Fibroblast of peridontal ligament (primary cell): Measurements from ENCODE around the gene SORCS2.
A peak's percentile ranks its signal among the peaks of the same experiment; 100 is the strongest.

ENCODE experiments used
- DNase-seq: peaks from one replicate; pipeline ENCODE4 v3.0.0-alpha.2; 2010; ENCODE audit errors: extremely low read depth

The SORCS2 gene

DNA sequence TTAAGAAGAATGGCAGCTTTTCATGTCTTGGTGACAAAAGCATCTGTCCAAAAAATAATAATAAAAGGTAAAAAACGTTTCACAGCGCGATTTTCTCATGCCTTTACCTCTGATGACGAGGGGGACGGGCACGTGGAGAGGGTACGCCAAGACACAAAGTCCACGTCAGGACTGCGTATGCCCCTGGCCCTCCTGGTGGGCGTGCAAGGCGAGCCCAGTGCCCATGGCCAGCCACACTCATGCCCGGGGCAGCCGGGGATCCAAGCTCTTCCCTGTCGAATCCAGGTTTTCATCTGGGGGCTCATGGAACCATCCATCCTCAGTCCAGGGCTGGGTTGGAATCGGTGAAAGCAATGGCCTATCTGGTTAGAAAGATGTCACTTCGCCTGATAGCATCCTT, 570.8 kb downstream of the SORCS2 start:
- no peak for DNase-seq

DNA sequence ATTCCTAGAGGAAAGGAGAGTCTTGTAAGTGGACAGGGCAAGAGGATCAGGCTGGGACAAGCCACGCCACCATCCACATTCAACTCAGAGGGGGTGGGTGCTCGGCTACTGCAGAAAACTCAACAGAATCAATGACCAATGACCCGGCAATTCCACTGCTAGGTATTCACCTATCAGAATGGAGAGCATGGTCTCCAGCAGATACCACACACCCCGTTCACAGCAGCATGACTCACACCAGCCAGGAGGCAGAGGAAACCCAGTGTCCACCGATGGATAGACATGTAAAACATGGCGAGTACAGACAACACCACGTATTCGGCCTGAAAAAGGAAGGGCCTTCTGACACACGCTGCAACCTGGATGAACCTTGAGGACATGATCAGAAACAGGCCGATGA, 571.5 kb downstream of the SORCS2 start:
- DNase-seq = no peak

DNA sequence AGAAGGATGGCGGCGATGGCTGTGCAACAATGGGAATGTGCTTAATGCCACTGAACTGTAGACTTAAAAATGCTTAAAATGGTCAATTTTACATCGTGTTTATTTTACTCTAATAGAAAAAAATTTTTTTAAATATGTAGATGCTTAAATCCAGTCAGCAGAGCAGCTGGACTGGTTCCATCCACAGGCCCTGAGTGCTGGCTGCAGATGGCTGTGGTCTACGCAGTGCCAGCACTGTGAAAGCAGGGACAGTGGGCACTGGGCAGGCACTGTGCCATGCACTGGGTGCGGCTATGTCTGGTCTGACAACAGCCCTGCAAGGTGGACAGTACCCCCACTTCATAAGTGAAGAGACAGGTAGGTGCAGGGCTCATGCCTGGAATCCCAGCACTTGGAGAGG, 572.1 kb downstream of the SORCS2 start:
- DNase-seq = no peak

DNA sequence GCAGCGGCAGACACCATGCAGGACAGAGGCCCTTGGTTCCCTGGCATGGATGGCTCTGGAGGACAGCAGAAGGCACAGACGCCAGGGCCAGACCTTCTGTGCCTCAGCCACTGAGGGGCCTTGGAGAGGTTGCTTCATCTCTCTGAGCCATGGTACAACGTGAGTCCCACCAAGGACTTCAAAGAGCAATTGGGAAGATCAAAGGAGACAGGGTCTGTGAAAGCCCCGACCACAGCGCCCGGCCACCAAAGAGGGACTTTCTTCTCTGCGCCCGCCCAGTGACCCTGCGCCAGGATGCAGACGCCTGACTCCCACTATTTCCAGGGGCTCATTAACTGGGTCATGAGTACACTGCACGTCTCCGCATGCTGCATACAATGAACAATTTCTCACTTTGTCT, 573.3 kb downstream of the SORCS2 start:
- no peak for DNase-seq

DNA sequence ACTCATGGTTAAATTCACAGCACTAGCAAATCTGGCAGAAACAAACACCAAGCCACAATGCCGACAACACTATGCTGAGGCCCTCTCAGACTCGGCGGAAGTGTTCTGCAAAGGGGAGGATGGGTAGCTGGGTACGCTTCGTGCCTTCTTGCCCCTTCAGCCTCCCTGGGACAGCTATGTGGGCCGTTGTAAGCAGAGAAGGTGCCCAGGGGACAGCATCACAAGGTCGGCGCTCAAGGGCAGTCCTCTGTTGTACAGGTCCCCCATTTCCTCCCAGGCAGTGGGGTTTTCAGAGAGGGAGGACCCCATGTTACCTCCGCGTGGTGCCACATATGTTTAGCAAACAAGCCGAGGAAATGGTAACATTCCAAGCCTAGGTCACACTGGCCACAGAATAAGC, 573.7 kb downstream of the SORCS2 start:
- DNase-seq = no peak

DNA sequence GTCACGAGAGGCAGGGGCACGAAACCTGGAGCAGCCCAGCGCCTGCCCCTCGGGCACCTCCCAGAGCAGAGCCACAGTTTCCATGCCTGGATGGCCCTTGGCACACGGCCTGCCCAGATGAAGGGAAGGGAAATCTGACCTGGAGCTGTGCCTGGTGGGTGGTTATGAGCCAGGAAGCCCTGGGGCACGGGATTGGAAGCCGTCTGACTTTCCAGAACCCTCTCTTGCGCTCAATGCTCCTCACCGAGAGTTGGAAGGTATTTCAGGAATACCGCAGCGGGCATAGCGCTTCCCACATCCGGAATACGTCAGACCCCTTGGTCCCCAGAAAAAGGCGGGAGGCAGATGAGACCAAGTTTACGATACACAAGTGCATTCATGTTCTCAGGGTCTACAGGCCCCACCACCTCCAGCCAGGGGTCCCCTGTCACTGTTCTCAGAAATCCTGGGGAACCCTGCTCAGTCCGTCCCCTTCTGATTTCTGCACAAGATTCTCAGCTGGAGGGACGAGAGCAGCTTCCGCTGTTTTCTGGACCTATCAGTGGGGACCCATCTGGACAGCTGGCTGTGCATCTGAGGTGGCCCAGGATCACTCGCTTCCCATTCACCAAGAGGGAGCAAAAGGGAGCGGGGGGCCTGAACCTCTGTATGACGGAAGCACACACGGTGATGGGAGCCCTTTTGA, 574.5 kb downstream of the SORCS2 start:
- DNase-seq = no peak

DNA sequence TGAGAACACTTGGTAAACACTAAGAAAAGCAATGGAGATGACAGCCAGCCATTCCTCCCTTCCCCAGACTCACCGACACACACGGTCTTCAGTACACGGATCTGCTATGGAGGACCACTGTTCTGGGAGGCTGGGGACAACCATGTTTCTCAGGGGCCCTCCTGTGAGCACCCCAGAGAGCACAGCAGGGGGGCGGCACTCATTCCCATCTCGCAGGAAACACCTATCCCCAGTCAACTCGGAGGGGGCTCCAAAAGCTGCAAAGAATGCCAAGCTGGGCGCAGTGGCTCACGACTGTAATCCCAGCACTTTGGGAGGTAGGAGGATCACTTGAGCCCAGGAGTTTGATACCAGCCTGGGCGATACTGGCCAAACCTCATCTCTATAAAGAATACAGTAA, 575.2 kb downstream of the SORCS2 start:
- DNase-seq = no peak

DNA sequence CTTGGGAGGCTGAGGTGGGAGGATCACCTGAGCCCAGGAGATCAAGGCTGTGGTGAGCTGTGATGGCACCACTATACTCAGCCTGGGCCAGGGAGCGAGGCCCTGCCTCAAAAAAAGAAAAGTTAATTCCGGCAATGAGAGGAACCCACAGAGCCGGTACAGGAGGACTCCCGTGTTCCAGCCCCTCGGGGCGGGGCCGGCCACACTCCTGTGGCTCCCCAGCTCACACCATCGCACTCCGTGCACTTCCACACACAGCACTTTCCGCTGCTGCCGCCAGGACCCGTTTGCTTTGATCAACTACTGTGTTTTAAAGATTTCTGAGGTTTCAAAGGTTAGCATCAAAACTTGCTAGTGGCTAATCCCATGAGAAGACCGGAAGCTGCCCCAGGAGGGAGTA, 575.6 kb downstream of the SORCS2 start:
- no peak for DNase-seq

DNA sequence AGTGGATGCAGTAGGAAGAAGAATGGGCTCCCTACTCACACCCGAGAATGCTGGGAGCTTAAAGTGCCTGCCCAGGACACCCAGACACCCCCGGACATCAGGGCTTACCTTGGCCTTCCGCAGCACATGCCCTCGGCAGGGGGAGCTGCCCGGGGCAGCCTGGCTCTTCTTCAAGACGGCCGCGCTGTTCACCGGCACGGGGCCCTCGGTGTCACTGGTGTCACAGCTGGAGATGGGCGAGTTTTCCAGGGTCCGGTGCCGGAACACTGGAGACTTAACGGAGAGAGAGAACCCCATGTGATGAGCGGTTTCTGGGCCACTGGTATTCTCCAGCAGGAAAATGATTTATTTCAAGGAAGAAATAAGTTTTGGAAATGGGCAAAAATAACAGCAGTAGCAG, 576.4 kb downstream of the SORCS2 start:
- no peak for DNase-seq

DNA sequence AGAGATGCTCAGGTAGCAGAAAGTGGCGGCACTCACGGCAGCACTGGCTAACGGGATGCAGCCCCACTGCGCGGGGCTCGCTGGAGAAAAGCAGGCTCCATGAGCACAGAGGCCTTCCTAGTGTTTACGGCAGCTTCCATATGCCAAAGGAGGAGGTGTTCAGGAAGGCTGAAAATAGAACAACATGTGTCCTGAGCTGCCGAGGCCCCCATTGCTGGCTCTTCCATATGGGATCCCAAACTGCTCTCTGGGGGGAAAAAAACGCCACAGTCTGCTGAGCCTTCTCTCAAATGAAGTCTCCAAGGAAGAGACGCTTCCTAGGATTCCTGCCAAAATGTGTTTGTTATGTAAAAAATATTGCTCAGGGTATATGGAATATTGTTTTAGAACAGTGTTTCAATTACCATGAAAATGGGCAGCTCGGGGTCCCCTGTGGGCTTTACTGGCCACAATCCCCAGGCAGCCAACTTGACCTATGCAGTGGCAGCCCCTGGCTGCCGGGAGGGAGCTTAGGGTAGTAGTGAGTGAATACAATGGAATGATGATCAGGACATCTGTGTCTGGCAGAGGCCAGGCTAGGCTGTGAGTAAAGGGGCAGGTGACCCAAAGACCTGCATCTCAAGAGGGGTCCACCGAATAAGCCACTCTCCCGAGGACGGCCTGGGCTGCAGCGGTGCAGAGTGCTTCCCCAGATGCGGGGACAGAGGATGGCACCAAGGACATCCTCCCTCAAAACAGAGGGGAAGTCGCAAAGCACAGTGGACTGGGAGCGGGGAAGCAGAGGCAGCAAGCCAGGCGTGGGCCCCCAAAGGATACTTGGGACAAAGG, 577.3 kb downstream of the SORCS2 start:
- DNase-seq = no peak

DNA sequence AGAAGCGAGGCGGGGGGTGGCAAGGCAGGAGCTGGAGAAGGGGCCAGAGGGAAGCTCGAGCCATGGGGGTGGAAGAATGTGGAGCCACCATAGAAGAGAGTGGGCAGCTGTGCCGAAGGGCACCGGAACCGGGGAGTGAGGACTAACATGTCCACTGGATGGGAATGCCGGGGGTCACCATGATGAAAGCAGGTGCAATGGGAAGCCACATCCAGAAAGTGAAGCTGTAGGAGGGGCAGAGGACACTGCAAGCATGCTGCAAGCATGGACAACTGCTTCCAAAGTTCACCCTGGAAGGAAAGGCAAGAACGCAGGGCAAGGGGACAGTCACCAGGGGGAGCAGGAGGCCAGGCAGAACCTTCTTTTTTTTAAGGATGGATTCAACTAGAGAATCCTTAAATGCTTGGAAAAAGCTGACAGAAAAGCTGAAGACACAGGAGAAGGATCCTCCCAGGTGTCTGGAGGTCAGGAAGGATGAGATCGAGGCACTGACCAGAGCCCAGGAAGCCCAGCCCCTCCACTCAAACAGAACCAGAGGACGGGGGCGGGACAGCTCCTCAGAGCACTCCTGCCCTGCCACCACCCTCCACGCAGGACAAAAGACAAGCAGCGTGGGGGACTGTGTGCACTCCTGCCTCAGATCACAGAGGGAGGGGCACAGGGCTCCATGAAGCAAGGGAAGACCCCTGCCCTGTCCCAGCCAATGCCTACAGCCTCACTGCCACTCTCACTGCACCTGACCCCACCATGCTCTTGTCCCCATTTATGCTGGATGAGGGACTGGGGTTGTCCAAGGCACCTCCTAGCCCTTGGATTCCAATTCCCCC, 578.1 kb downstream of the SORCS2 start:
- DNase-seq = peak; percentile 41

DNA sequence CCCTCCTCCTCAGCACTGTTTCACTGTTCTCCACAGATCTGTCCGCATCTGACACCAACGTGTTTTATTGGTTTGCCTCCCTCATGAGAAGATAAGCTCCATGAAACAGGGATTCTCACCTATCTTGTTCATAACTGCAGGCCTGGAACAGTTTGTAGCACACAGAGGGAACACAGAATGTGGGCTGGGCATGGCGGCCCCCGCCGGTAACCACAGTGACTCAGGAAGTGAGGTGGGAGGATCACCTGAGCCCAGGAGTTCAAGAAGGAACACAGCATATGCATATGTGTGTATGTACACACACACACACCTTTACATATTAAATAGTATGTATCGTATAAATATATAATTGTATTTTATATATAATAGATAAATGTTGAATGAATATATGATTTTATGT, 578.7 kb downstream of the SORCS2 start:
- DNase-seq = no peak

DNA sequence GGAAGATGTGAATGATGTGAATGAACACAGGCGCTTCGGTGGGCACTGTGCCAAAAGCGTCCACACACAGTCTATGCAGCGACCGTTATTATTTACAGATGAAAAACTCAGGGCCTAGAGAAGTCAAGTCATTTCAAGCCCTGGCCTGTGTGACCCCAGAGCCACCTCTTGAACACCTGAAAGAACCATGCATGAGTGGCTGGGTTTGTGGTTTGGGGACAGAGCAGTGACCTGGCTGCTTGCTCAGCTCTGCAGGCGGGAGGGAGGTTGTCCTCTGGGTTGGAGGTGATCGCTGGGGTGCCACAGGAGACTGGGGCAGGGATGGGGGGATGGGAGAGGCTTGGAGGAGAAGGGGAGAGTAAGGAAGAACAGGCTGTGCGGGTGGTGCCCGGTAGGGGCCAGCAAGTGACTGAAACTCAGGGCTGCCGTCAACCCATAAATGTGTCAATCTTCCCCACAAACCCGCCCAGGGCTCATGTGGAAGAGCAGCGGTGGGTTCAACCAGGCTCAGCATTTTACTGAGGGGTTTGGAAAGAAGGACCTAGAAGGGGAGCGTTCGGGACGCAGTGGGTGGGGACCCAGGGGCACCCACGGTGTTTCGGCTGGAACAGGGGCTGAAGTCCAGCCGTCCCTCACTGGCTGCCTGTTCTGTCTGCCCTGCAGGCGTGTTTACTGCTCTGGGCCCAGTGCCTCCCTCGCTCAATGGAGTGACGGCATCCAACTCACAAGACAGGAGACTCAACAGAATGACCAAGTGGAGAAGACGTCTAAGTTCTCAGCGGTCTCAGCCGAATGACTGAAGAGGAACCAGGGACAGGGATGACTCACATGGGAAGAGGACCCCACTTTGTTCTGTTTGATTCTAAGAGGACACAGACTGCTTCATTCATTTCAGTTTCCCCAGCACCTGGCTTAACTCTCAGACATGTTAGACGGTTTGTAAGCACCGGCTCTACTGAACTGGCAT, 579.5 kb downstream of the SORCS2 start:
- DNase-seq = no peak

DNA sequence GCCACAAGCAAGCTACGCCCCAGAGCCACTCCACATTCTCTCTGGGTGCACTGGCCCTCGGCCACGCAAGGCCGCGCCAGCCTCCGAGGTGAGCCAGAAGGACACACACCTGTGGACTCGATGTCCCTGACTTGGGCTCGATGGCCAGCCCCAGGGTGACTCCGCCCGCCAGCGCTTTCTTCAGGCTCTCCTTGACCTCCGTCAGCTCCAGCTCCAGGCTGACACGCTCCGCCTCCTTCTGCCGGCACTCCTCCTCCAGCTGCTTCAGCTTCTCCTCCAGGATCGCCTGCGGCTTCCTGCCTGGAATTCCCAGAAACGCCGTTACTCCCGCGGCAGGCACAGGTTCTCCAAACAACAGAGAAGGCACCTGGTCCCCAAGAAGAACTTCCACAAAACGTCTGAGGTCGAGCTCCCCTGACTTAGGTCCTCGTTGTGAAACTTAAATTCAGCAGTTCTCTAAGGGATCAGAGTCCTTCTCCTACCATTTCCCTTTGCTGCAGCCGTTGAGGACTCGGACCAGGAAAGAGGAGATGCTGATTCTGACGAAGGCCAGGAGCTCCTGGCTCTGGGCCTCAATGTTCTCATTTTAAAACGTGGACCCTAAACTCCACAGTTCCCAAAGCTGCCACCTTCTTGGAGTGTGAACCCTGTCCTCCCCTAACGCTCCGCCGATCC, 580.5 kb downstream of the SORCS2 start:
- no peak for DNase-seq

DNA sequence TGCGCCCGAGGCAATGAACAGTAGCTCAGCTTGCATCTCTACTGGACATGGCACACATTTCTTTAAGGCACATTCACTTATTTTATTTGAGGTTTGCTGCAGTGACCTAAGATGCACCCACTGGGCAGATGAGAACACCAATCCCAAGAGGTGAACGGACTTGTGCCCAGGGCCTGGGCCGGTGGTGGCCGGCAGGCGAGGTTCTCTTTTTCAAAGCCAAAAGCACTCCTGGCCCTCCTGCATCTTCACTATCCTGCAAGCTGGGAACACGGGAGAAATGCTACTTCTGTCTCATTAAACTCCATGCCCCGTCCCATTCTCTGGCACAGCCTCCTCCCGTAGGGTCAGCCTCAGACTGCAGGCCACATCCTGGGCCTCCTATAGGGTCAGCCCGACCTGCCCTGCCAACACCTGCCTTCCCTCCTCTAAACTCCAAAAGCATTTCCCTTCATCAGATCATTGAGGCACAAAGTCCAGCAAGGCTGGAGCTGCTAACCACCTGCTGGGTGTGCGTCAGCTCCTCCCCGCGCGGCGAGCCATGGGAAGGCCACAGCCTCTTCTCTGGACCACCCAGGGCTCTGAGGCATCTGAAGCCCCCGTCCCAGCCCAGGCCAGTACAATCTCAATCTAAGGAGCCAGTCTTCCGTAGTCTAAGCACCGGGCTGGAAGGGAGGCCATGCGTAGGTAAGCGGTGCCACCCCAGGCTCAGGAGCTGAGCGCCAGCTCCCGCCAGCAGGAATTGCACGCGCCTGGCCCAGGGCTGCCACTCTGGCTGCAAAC, 581.3 kb downstream of the SORCS2 start:
- no peak for DNase-seq

DNA sequence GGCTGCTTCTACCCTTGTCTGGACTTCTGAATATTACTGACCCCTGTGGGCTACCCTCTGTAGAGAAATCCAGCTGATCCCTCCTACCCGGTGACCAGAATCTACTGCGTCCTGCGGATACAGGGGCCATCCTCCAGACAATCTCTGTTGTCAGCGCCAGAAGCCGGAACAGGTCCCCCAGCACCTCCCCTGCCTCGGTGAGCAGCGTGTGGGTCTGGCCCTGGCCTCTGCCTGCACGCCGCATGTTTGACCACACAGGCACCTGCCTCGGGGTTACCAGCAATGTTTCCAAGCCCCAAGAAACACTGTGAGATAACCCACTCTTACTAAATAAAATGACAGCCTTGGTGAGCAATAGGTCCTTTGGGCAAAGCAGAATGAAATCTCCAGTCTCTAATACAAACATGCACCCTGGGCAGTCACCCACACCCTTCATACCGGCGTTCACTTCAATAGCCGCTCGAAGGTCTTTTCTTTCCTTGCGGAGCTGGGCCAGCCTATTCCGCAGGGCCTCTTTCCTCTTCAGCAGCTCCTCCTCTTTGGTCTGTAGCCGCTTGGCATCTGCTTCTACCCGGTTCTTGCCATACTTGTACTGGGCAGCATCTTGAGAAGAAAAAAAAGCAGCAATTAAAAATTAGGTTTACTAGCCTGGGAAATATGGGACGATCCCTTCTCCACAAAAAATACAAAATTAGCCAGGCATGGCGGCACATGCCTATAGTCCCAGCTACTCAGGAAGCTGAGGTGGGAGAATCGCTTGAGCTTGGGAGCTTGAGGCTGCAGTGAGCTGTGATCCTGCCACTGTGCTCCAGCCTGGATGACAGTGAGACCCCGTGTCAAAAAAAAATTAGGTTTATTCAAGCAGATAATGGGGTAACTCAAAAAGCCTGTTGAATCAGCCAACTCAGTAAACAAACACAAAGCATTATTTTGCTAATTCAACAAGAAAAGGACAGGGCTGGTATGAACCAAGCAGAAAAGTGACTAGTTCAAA, 582.3 kb downstream of the SORCS2 start:
- no peak for DNase-seq

DNA sequence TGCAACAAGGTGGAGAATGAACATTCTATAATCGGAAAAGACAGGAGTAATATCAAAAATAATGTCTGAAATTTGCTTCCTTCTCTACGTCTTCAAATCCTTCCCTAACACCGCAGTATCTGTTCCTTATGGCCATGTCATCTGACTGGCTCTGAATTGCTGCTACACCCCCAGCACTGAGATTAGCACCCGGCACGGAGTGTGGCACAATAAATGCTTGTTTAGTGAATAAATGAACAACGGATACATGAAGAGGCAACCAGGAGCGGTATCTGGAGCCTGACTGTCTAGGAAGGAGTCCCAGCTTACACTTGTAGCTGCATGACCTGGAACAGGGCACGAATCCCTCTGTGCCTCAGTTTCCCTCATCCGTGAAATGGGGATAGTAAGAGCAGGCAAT, 583.1 kb downstream of the SORCS2 start:
- DNase-seq = no peak

DNA sequence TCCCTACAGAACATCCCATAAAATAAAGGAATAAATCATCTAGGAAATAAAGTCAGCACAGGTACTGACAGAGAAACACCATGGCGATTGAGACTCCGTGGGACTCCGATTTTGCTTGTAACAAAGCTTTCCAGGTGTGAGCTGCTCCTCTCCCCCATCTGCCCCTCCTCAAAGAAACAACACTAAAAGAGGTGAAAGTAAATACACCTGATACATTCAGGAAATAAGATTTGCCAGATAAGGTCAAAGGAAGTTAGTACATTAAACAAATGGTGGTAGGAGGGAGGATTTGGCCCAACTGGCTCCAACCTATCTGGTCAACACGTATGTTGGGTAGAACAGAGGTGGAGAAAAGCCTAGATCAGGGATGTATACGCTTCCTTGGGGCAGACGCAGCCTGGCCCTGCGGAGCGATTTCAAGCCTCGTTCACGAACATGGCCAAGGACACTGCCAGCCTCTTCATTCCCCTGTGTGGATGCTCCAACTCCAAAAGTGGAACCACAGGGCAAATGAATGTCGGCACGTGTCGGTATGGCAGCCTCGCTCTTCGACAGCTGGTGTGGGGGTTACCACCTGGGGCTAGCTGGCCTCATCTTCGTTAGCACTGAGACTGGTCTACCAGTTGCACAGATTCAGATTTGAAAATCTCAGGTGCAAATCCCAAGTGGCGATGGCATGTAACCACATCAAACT, 584.8 kb downstream of the SORCS2 start:
- no peak for DNase-seq
